SK-N-SH treated with all-trans-retinoic acid at 6 μM for 48 hours (cell line): ENCODE measurements around the gene CUBN.

Source experiments
- ARNTL ChIP-seq: fragments of 450-650 bp; formaldehyde crosslinking; IDR thresholded peaks from 2 replicates; pipeline ENCODE4 v1.5.0; 2020; ENCODE audit warnings: low read depth, mild to moderate bottlenecking, moderate library complexity, borderline replicate concordance
- CREB5 ChIP-seq: fragments of 250-450 bp; sonication (Bioruptor Pico); IDR thresholded peaks from 2 replicates; pipeline ENCODE4 v1.5.1; 2020; ENCODE audit warnings: low read depth, mild to moderate bottlenecking, moderate library complexity
- CSDC2 ChIP-seq: fragments of 250-450 bp; sonication (Bioruptor Pico); IDR thresholded peaks from 2 replicates; pipeline ENCODE4 v1.5.0; 2020; ENCODE audit warnings: mild to moderate bottlenecking, moderate library complexity
- GLIS3 ChIP-seq: fragments of 250-450 bp; sonication (Bioruptor Pico); IDR thresholded peaks from 2 replicates; pipeline ENCODE4 v1.5.0; 2020; ENCODE audit warnings: mild to moderate bottlenecking, moderate library complexity
- PATZ1 ChIP-seq: fragments of 250-450 bp; sonication (Bioruptor Pico); IDR thresholded peaks from 2 replicates; pipeline ENCODE4 v1.8.0; 2020; ENCODE audit warnings: mild to moderate bottlenecking, moderate library complexity, borderline replicate concordance
- SNAI2 ChIP-seq: fragments of 250-450 bp; sonication (Bioruptor Pico); IDR thresholded peaks from 2 replicates; pipeline ENCODE4 v1.5.0; 2020; ENCODE audit warnings: mild to moderate bottlenecking, moderate library complexity
- TSHZ2 ChIP-seq: fragments of 250-450 bp; sonication (Bioruptor Pico); IDR thresholded peaks from 2 replicates; pipeline ENCODE4 v1.5.0; 2020; ENCODE audit warnings: mild to moderate bottlenecking, moderate library complexity
- ZFP3 ChIP-seq: fragments of 250-450 bp; sonication (Bioruptor Pico); IDR thresholded peaks from 2 replicates; pipeline ENCODE4 v1.5.0; 2020; ENCODE audit warnings: mild to moderate bottlenecking, moderate library complexity

GRCh38 chr10:17004801-17005380 is 124.7 kb downstream of the CUBN start:
- TF ChIP-seq CSDC2 (CRISPR knock-in tag) (no peak), CREB5 (CRISPR knock-in tag) (no peak), ZFP3 (no peak), PATZ1 (CRISPR knock-in tag) (no peak), TSHZ2 (CRISPR knock-in tag) (no peak), SNAI2 (CRISPR knock-in tag) (no peak), GLIS3 (CRISPR knock-in tag) (no peak), ARNTL (CRISPR knock-in tag) (no peak)
